Endodermal cell (in vitro differentiated cells): ENCODE results near the gene ZNF81. TPM values are rescaled to one million over a fixed set of nuclear protein-coding genes. Genes with fewer than 3 reads are reported as not detected.
"Not testable (repeated sequence)": the region's sequence is repeated elsewhere in the genome, so short reads cannot be mapped to it uniquely, and the experiment has no call there.

ENCODE experiments used
- DNase-seq: peaks from one replicate; pipeline ENCODE4 v3.0.0-alpha.2; 2017
- H3K27ac ChIP-seq: 2 replicates; pipeline ENCODE4 v1.5.1; 2013; ENCODE audit warnings: mild to moderate bottlenecking, low read depth, low read length, moderate library complexity
- H3K27me3 ChIP-seq: 2 replicates; pipeline ENCODE4 v1.6.1; 2013; ENCODE audit warnings: mild to moderate bottlenecking, low read length, moderate library complexity; ENCODE audit not compliant: insufficient read depth, control insufficient read depth, poor library complexity, severe bottlenecking
- H3K36me3 ChIP-seq: 2 replicates; pipeline ENCODE4 v1.7.0; 2013; ENCODE audit warnings: mild to moderate bottlenecking, low read length, moderate library complexity; ENCODE audit not compliant: control insufficient read depth, insufficient read depth
- H3K4me1 ChIP-seq: one replicate; pipeline ENCODE4 v1.7.0; 2013; ENCODE audit warnings: low read length; ENCODE audit not compliant: control insufficient read depth, insufficient read depth
- H3K4me3 ChIP-seq: 2 replicates; pipeline ENCODE4 v1.5.1; 2013; ENCODE audit warnings: mild to moderate bottlenecking, low read length, moderate library complexity
- H3K9ac ChIP-seq: 2 replicates; pipeline ENCODE4 v1.6.1; 2013; ENCODE audit warnings: mild to moderate bottlenecking, low read length, moderate library complexity; ENCODE audit not compliant: poor library complexity, severe bottlenecking; ENCODE audit errors: extremely low read depth
- H3K9me3 ChIP-seq: 2 replicates; pipeline ENCODE4 v1.6.1; 2013; ENCODE audit warnings: mild to moderate bottlenecking, low read length, moderate library complexity; ENCODE audit not compliant: control insufficient read depth
- H3K27ac Mint-ChIP-seq: 2 replicates; pipeline ENCODE4 v1.8.0; 2020; ENCODE audit warnings: mixed read lengths
- H3K27me3 Mint-ChIP-seq: 2 replicates; pipeline ENCODE4 v1.8.0; 2021; ENCODE audit warnings: mild to moderate bottlenecking, mixed read lengths; ENCODE audit not compliant: insufficient read depth
- H3K36me3 Mint-ChIP-seq: 2 replicates; pipeline ENCODE4 v1.8.0; 2020; ENCODE audit warnings: low read depth, mixed read lengths
- H3K4me1 Mint-ChIP-seq: 2 replicates; pipeline ENCODE4 v1.8.0; 2020; ENCODE audit warnings: mixed read lengths
- H3K4me3 Mint-ChIP-seq: 2 replicates; pipeline ENCODE4 v1.8.0; 2020; ENCODE audit warnings: mild to moderate bottlenecking, moderate library complexity, mixed read lengths
- H3K9me3 Mint-ChIP-seq: 2 replicates; pipeline ENCODE4 v1.8.0; 2020; ENCODE audit warnings: mild to moderate bottlenecking, mixed read lengths
- CTCF ChIP-seq: fragments of 200-600 bp; sonication (generic); conservative IDR thresholded peaks from 2 replicates; pipeline ENCODE4 v1.5.0; 2021; ENCODE audit warnings: antibody characterized with exemption, mild to moderate bottlenecking
- WGBS, 2 experiments: methylation state at CpG; one replicate each; pipeline versions ENCODE4 v1.1.5 to v1.1.7; 2013; ENCODE audit warnings: missing lambda C conversion rate in 2 of 2, mixed read lengths in 1 of 2; ENCODE audit not compliant: insufficient coverage in 1 of 2, insufficient read length in 1 of 2; 5-methylcytosine and 5-hydroxymethylcytosine counted together
- total RNA-seq, 2 donors: library from RNA; stranded (reverse); fragmentation: NEBNext Ultra II Directional in 1 of 2; extraction: Animal tissue kit (Norgen Biotek cat#: 25700) in 1 of 2; gene quantifications; 2 replicates in 1 of 2; 3 replicates in 1 of 2; pipeline ENCODE4 v1.2.1, GENCODE V29; 2021

ZNF81 gene
- total RNA-seq, 2 donors from 2014 or later: 9.8 to 12.6 TPM

- Histone ChIP-seq H3K36me3 (no peaks in the 10 kb centered on the region), H3K4me1 (no peaks in the 10 kb centered on the region), H3K9me3 (peaks cover 6% of the 10 kb centered on the region), H3K9ac (no peak overlapping the region), H3K27me3 (no peaks in the 10 kb centered on the region), H3K27ac (no peak overlapping the region), H3K4me3 (no peak overlapping the region)
- no peak overlapping the region for H3K4me3 Mint-ChIP-seq
- WGBS, 2 experiments: 93% methylated on average over 3 of the region's 4 CpGs; no CpG with 5 or more reads in 1 of the 2 experiments
- peaks cover 3% of the 10 kb centered on the region for H3K4me1 Mint-ChIP-seq
- no peak overlapping the region for H3K27ac Mint-ChIP-seq
- DNase-seq: no peak
- peaks cover 2% of the 10 kb centered on the region for H3K27me3 Mint-ChIP-seq
- no peak for TF ChIP-seq CTCF
- peaks cover 55% of the 10 kb centered on the region for H3K9me3 Mint-ChIP-seq
- no peaks in the 10 kb centered on the region for H3K36me3 Mint-ChIP-seq
Measured at GRCh38 chrX:47941423-47941822, 104.7 kb downstream of the ZNF81 start.

GRCh38 chrX:47955295-47955694 is 118.6 kb downstream of the ZNF81 start:
- not testable (repeated sequence) for DNase-seq, H3K4me1 ChIP-seq, H3K27ac Mint-ChIP-seq, H3K27me3 ChIP-seq, H3K4me3 Mint-ChIP-seq, H3K27ac ChIP-seq, H3K4me3 ChIP-seq, H3K36me3 ChIP-seq, H3K4me1 Mint-ChIP-seq, H3K36me3 Mint-ChIP-seq, H3K27me3 Mint-ChIP-seq, H3K9ac ChIP-seq, H3K9me3 ChIP-seq
- H3K9me3 Mint-ChIP-seq: peaks cover 76% of the 10 kb centered on the region
- WGBS, 2 experiments: 97% methylated on average over 6 of the region's 7 CpGs; no CpG with 5 or more reads in 1 of the 2 experiments

- Histone ChIP-seq H3K4me1 (peaks cover 2% of the 10 kb centered on the region), H3K36me3 (no peaks in the 10 kb centered on the region), H3K9me3 (no peaks in the 10 kb centered on the region), H3K27ac (no peak overlapping the region), H3K27me3 (no peaks in the 10 kb centered on the region), H3K9ac (no peak overlapping the region), H3K4me3 (no peak overlapping the region)
- H3K4me3 Mint-ChIP-seq: no peak overlapping the region
- H3K27ac Mint-ChIP-seq: no peak overlapping the region
- H3K9me3 Mint-ChIP-seq: peaks cover 76% of the 10 kb centered on the region
- TF ChIP-seq CTCF: no peak
- 91 to 100% methylated on average over 1 to 13 of the region's 13 CpGs for WGBS, 2 experiments
- no peak for DNase-seq
- H3K4me1 Mint-ChIP-seq: no peaks in the 10 kb centered on the region
- H3K36me3 Mint-ChIP-seq: no peaks in the 10 kb centered on the region
- H3K27me3 Mint-ChIP-seq: no peaks in the 10 kb centered on the region
Measured at GRCh38 chrX:47956016-47956415, 119.3 kb downstream of the ZNF81 start.

GRCh38 chrX:47958206-47958605 is 121.5 kb downstream of the ZNF81 start:
- peaks cover 78% of the 10 kb centered on the region for H3K9me3 Mint-ChIP-seq
- not testable (repeated sequence) for H3K4me1 Mint-ChIP-seq, H3K27me3 ChIP-seq, H3K27me3 Mint-ChIP-seq, H3K36me3 Mint-ChIP-seq, H3K4me3 ChIP-seq, H3K9ac ChIP-seq, H3K4me3 Mint-ChIP-seq, DNase-seq, H3K9me3 ChIP-seq, H3K27ac ChIP-seq, H3K4me1 ChIP-seq, H3K27ac Mint-ChIP-seq, H3K36me3 ChIP-seq
- 90 to 100% methylated on average over 1 to 3 of the region's 4 CpGs for WGBS, 2 experiments
